Panc1 (cell line): ENCODE data around the gene GRM7. TPM values are rescaled to one million over a fixed set of nuclear protein-coding genes. Genes with fewer than 3 reads are reported as not detected.

ENCODE experiments used
- ATAC-seq: fragments of 200-7000 bp; cut with Tn5 transposase; 2 replicates; pipeline ENCODE4 v1.9.1; 2020; ENCODE audit warnings: mild to moderate bottlenecking, moderate library complexity
- BruUV-seq: library from RNA; stranded (reverse); fragments of 400-500 nt; replicated peaks from 2 replicates; lab custom pipeline; 2021; lab: Mats Ljungman, UMichigan
- CTCF ChIA-PET: fragments of 300-600 bp; sonication (Branson Sonifier 250); formaldehyde crosslinking; loops from one replicate; lab custom pipeline; 2022; ENCODE audit warnings: antibody characterized with exemption; lab: Charles Lee
- POLR2A ChIA-PET: fragments of 300-600 bp; sonication (Branson Sonifier 250); formaldehyde crosslinking; loops from one replicate; lab custom pipeline; 2022; ENCODE audit warnings: antibody characterized with exemption; lab: Charles Lee
- DNase-seq: peaks from one replicate; pipeline ENCODE4 v3.0.0-alpha.2; 2010; ENCODE audit warnings: low read depth, low spot score
- H3K27ac ChIP-seq: 2 replicates; pipeline ENCODE4 v1.5.1; 2011; ENCODE audit warnings: mild to moderate bottlenecking, low read length, inconsistent platforms
- H3K27me3 ChIP-seq: fragments of 200-500 bp; sonication (Bioruptor generic); 2 replicates; pipeline ENCODE4 v1.6.0; 2014; ENCODE audit warnings: low read length, inconsistent platforms; ENCODE audit not compliant: control insufficient read depth, insufficient read depth
- H3K36me3 ChIP-seq: fragments of 200-500 bp; sonication (Bioruptor generic); 2 replicates; pipeline ENCODE4 v1.5.1; 2014; ENCODE audit warnings: inconsistent platforms, mild to moderate bottlenecking, low read length, moderate library complexity; ENCODE audit not compliant: control insufficient read depth, insufficient read depth
- H3K4me1 ChIP-seq: 2 replicates; pipeline ENCODE4 v1.5.1; 2011; ENCODE audit warnings: inconsistent platforms, mild to moderate bottlenecking, low read length, moderate library complexity; ENCODE audit not compliant: control insufficient read depth, insufficient read depth
- H3K4me3 ChIP-seq, 2 experiments: 2 replicates each; pipeline ENCODE4 v1.5.1; 2011 to 2012; ENCODE audit warnings: low read depth in 2 of 2, low read length in 2 of 2, mild to moderate bottlenecking in 2 of 2, inconsistent platforms in 1 of 2, moderate library complexity in 1 of 2
- H3K9me3 ChIP-seq: fragments of 200-500 bp; sonication (Bioruptor generic); 2 replicates; pipeline ENCODE4 v1.5.1; 2014; ENCODE audit warnings: low read depth, mild to moderate bottlenecking, inconsistent platforms, low read length, moderate library complexity; ENCODE audit not compliant: control insufficient read depth, insufficient read depth
- CTCF ChIP-seq: fragments of 450-650 bp; IDR thresholded peaks from 2 replicates; pipeline ENCODE4 v1.5.1; 2017; ENCODE audit warnings: mild to moderate bottlenecking
- POLR2AphosphoS5 ChIP-seq: IDR thresholded peaks from 2 replicates; pipeline ENCODE4 v1.6.1; 2012; ENCODE audit warnings: mild to moderate bottlenecking, low read depth, low read length, moderate library complexity
- REST ChIP-seq, 2 experiments: IDR thresholded peaks; 2 replicates each; pipeline ENCODE4 v1.6.1; 2011 to 2012; ENCODE audit warnings: low read depth in 2 of 2, control low read depth in 1 of 2, low read length in 1 of 2, mild to moderate bottlenecking in 1 of 2, moderate library complexity in 1 of 2; ENCODE audit not compliant: insufficient read depth in 1 of 2
- SIN3A ChIP-seq: IDR thresholded peaks from 2 replicates; pipeline ENCODE4 v1.6.1; 2012; ENCODE audit warnings: low read depth, mild to moderate bottlenecking, low read length, moderate library complexity, borderline replicate concordance; ENCODE audit not compliant: insufficient read depth
- TCF7L2 ChIP-seq: IDR thresholded peaks from 2 replicates; pipeline ENCODE4 v1.6.1; 2011; ENCODE audit warnings: mild to moderate bottlenecking, low read depth, low read length, inconsistent platforms
- in situ Hi-C: cut with HindIII; loops from 2 replicates; pipeline ENCODE4 v1.10.0; 2016; ENCODE audit warnings: low sequenced_read_pairs, low pct_unique_long_range_greater_than_20kb
- intact Hi-C: fragments of 100-400 bp; cut with micrococcal nuclease; formaldehyde crosslinking; loops from one replicate; pipeline ENCODE4 v1.10.0; 2022; ENCODE audit not compliant: unreplicated experiment
- total RNA-seq: library from RNA; stranded (reverse); gene quantifications from one replicate; pipeline ENCODE4 v1.2.1, GENCODE V29; 2021; ENCODE audit not compliant: unreplicated experiment

Gene GRM7
- total RNA-seq, 1 experiment from 2014 or later, result not detected

- H3K4me1 ChIP-seq, result no peaks in the 10 kb centered on the region
- no peak for TF ChIP-seq REST (IDR thresholded peaks at IDR 0.05; ENCODE audit: insufficient read depth in 1 of 2, low read depth in 2 of 2, low read length in 1 of 2)
- no TSS peak for BruUV-seq
- no peak for DNase-seq
- intact Hi-C loops (no loop called here), in situ Hi-C loops (no loop called here)
- no peaks in the 10 kb centered on the region for H3K9me3 ChIP-seq
- no peaks in the 10 kb centered on the region for H3K27me3 ChIP-seq
- no peak overlapping the region for H3K27ac ChIP-seq
- ATAC-seq, result no peak
- ChIA-PET CTCF (no interaction called here), POLR2A (no interaction called here)
- H3K4me3 ChIP-seq, result no peak overlapping the region
- H3K36me3 ChIP-seq, result no peaks in the 10 kb centered on the region
Measured at GRCh38 chr3:7322957-7323669, 462.2 kb downstream of the GRM7 start.

- H3K9me3 ChIP-seq, result no peaks in the 10 kb centered on the region
- CTCF ChIA-PET, result no interaction called here
- intact Hi-C loops, result no loop called here
- no peak overlapping the region for H3K4me3 ChIP-seq
- ATAC-seq, result no peak
- H3K36me3 ChIP-seq, result no peaks in the 10 kb centered on the region
- no peak overlapping the region for H3K27ac ChIP-seq
- no peak for DNase-seq
- POLR2A ChIA-PET, result no interaction called here
- H3K4me1 ChIP-seq, result no peaks in the 10 kb centered on the region
- in situ Hi-C loops, result no loop called here
- TF ChIP-seq REST (IDR thresholded peaks at IDR 0.05; ENCODE audit: insufficient read depth in 1 of 2, low read depth in 2 of 2, low read length in 1 of 2) (no peak), CTCF (no peak), TCF7L2 (no peak), SIN3A (no peak), POLR2AphosphoS5 (no peak)
- no TSS peak for BruUV-seq
- H3K27me3 ChIP-seq, result no peaks in the 10 kb centered on the region
Measured at GRCh38 chr3:7328339-7328738, 467.4 kb downstream of the GRM7 start.
